Type B pancreatic cell (in vitro differentiated cells): ENCODE measurements around the gene SOX1. TPM values are rescaled to one million over a fixed set of nuclear protein-coding genes. Genes with fewer than 3 reads are reported as not detected.

Source experiments
- DNase-seq: peaks from one replicate; pipeline ENCODE4 v3.0.0; 2021; ENCODE audit warnings: mixed read lengths; ENCODE audit not compliant: unreplicated experiment; ENCODE audit errors: extremely low spot score
- H3K27ac Mint-ChIP-seq: 2 replicates; pipeline ENCODE4 v1.8.0; 2021; ENCODE audit warnings: mild to moderate bottlenecking, mixed read lengths
- H3K27me3 Mint-ChIP-seq: 2 replicates; pipeline ENCODE4 v1.8.0; 2021; ENCODE audit warnings: mixed read lengths
- H3K36me3 Mint-ChIP-seq: 2 replicates; pipeline ENCODE4 v1.8.0; 2021; ENCODE audit warnings: mixed read lengths
- H3K4me1 Mint-ChIP-seq: one replicate; pipeline ENCODE4 v1.8.0; 2021; ENCODE audit warnings: mixed read lengths; ENCODE audit not compliant: unreplicated experiment
- H3K4me3 Mint-ChIP-seq: 2 replicates; pipeline ENCODE4 v1.8.0; 2021; ENCODE audit warnings: mild to moderate bottlenecking, mixed read lengths
- H3K9me3 Mint-ChIP-seq: 2 replicates; pipeline ENCODE4 v1.8.0; 2021; ENCODE audit warnings: mixed read lengths
- CTCF ChIP-seq: fragments of 200-600 bp; sonication (generic); conservative IDR thresholded peaks from 2 replicates; pipeline ENCODE4 v1.5.0; 2021; ENCODE audit warnings: antibody characterized with exemption, mild to moderate bottlenecking
- total RNA-seq: library from RNA; stranded (reverse); gene quantifications from 2 replicates; pipeline ENCODE4 v1.2.1, GENCODE V29; 2021; ENCODE audit warnings: low replicate concordance

The SOX1 gene
- total RNA-seq, 1 donor from 2014 or later = 1.3 TPM

GRCh38 chr13:112118451-112119064 is 51.6 kb downstream of the SOX1 start:
- Mint-ChIP-seq H3K27ac (no peak overlapping the region), H3K4me1 (no peaks in the 10 kb centered on the region), H3K4me3 (no peak overlapping the region), H3K36me3 (no peaks in the 10 kb centered on the region), H3K9me3 (no peaks in the 10 kb centered on the region), H3K27me3 (peaks cover 65% of the 10 kb centered on the region)
- no peak for DNase-seq
- TF ChIP-seq CTCF = no peak

DNA sequence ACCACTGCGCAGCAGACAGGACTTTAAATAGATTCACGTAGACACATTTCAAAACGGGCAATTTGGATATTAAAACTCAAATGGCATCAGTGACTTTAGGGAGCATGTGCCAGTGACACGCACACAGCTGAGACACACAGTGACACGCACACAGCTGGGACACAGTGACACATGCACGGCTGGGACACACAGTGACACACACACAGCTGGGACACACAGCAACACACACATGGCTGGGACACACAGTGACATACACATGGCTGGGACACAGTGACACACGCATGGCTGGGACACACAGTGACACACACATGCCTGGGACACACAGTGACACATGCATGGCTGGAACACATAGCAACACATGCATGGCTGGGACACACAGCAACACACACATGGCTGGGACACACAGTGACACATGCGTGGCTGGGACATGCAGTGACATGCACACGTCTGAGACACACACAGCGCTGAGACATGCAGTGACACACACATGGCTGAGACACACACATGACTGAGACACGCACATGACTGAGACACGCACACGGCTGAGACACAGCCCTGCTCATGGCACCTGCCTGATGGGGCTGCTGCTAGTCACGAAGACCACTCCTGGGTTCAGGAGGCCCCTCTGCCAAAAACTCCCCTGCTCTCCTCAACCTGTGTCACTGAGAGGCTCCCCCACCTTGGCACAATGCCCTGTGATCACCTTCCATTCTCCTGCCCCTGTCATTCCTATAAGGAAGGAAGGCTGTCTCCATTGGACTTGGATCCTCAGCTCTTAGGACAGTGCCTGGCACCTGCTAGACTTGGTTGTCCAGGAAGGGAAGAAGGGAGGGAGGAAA is 52.5 kb downstream of the SOX1 start:
- no peak for TF ChIP-seq CTCF
- H3K36me3 Mint-ChIP-seq = no peaks in the 10 kb centered on the region
- no peak overlapping the region for H3K27ac Mint-ChIP-seq
- DNase-seq = peak; percentile 42
- H3K4me1 Mint-ChIP-seq = no peaks in the 10 kb centered on the region
- peaks cover 65% of the 10 kb centered on the region for H3K27me3 Mint-ChIP-seq
- no peaks in the 10 kb centered on the region for H3K9me3 Mint-ChIP-seq
- H3K4me3 Mint-ChIP-seq = no peak overlapping the region

DNA sequence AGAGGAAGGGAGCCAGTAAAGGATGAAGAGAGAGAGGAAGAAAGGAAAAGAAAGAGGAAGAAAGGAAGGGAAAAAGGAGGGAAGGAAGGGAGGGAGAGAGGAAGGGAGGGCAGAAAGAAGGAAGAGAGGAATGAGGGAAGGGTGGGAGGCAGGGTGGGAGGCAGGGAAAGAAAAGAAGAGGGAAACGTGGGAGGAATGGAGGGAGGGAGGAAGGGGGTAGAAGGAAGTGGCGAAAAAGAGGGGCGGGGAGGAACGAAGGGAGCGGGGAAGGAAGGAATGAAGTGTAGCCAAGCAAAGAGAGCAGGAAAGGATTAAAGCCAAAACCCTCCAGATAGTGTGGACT is 53.1 kb downstream of the SOX1 start:
- no peak for TF ChIP-seq CTCF
- Mint-ChIP-seq H3K9me3 (no peaks in the 10 kb centered on the region), H3K27ac (no peak overlapping the region), H3K27me3 (peaks cover 64% of the 10 kb centered on the region), H3K4me3 (no peak overlapping the region), H3K36me3 (no peaks in the 10 kb centered on the region), H3K4me1 (no peaks in the 10 kb centered on the region)
- peak; percentile 2 for DNase-seq
